HL-60 (cell line): Measurements from ENCODE around the gene TM4SF4.

Experiments used
- CTCF ChIP-seq: IDR thresholded peaks from one replicate; pipeline ENCODE4 v1.5.1; 2011; ENCODE audit warnings: low read length, control low read depth, inconsistent platforms; ENCODE audit not compliant: insufficient read depth
- GABPA ChIP-seq: IDR thresholded peaks from 2 replicates; pipeline ENCODE4 v1.6.1; 2012; ENCODE audit warnings: low read depth
- REST ChIP-seq: IDR thresholded peaks from 2 replicates; pipeline ENCODE4 v1.6.1; 2012; ENCODE audit warnings: low read depth; ENCODE audit not compliant: insufficient replicate concordance

- TF ChIP-seq CTCF (no peak), REST (no peak), GABPA (0 out of 2 replicates have a peak, but pooled peaks have one; percentile 6)
Observed at GRCh38 chr3:149464542-149465328, 9.8 kb upstream of the TM4SF4 start.
